Nephron (organoid): ENCODE data around the gene PPP1R14C.

Experiments
- H3K27ac Mint-ChIP-seq, 3 experiments: 2 replicates each; pipeline ENCODE4 v1.8.0; 2020; ENCODE audit warnings: mixed read lengths in 3 of 3, mild to moderate bottlenecking in 2 of 3, moderate library complexity in 1 of 3
- H3K27me3 Mint-ChIP-seq: 2 replicates; pipeline ENCODE4 v1.8.0; 2021; ENCODE audit warnings: low read depth, mild to moderate bottlenecking, moderate library complexity, mixed read lengths
- H3K36me3 Mint-ChIP-seq: 2 replicates; pipeline ENCODE4 v1.8.0; 2020; ENCODE audit warnings: low read depth, mixed read lengths
- H3K4me1 Mint-ChIP-seq: 2 replicates; pipeline ENCODE4 v1.8.0; 2020; ENCODE audit warnings: mixed read lengths
- H3K4me3 Mint-ChIP-seq, 3 experiments: 2 replicates each; pipeline ENCODE4 v1.8.0; 2020; ENCODE audit warnings: mild to moderate bottlenecking in 3 of 3, mixed read lengths in 3 of 3, moderate library complexity in 2 of 3
- H3K9me3 Mint-ChIP-seq: 2 replicates; pipeline ENCODE4 v1.8.0; 2020; ENCODE audit warnings: mixed read lengths
- TF ChIP-seq, protein P1 (sequence below), 3 experiments: fragments of 200-600 bp; sonication (generic); IDR thresholded peaks; one replicate each; pipeline ENCODE4 v1.5.0; 2021; ENCODE audit warnings: antibody characterized with exemption in 3 of 3; ENCODE audit not compliant: unreplicated experiment in 3 of 3

PPP1R14C gene

DNA sequence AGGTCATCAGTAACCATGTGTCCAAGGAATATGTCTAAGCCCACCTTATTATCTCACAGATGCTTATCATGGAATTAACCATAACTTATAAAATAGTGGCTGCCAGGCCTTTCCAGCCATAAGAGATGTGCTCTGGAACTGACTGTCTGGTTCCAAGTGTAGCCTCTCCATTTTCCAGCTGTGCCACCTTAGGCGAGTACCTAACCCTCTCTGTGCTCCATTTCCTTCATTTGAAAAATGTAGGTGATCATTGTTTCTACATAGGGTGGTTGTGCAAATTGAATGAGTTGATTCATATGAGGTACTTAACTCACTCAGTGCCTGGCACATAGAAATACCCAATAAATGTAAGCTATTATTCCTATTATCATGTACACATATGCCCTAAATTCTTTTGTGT is 123.5 kb downstream of the PPP1R14C start:
- Mint-ChIP-seq H3K36me3 (peaks cover 6% of the 10 kb centered on the region), H3K27me3 (peaks cover 46% of the 10 kb centered on the region), H3K9me3 (peaks cover 3% of the 10 kb centered on the region), H3K27ac (no peak overlapping the region), H3K4me1 (peaks cover 17% of the 10 kb centered on the region), H3K4me3 (no peak overlapping the region)
- TF ChIP-seq, protein P1, sequence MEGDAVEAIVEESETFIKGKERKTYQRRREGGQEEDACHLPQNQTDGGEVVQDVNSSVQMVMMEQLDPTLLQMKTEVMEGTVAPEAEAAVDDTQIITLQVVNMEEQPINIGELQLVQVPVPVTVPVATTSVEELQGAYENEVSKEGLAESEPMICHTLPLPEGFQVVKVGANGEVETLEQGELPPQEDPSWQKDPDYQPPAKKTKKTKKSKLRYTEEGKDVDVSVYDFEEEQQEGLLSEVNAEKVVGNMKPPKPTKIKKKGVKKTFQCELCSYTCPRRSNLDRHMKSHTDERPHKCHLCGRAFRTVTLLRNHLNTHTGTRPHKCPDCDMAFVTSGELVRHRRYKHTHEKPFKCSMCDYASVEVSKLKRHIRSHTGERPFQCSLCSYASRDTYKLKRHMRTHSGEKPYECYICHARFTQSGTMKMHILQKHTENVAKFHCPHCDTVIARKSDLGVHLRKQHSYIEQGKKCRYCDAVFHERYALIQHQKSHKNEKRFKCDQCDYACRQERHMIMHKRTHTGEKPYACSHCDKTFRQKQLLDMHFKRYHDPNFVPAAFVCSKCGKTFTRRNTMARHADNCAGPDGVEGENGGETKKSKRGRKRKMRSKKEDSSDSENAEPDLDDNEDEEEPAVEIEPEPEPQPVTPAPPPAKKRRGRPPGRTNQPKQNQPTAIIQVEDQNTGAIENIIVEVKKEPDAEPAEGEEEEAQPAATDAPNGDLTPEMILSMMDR (IDR thresholded peaks at IDR 0.05; ENCODE audit: unreplicated experiment in 3 of 3), result no peak

DNA sequence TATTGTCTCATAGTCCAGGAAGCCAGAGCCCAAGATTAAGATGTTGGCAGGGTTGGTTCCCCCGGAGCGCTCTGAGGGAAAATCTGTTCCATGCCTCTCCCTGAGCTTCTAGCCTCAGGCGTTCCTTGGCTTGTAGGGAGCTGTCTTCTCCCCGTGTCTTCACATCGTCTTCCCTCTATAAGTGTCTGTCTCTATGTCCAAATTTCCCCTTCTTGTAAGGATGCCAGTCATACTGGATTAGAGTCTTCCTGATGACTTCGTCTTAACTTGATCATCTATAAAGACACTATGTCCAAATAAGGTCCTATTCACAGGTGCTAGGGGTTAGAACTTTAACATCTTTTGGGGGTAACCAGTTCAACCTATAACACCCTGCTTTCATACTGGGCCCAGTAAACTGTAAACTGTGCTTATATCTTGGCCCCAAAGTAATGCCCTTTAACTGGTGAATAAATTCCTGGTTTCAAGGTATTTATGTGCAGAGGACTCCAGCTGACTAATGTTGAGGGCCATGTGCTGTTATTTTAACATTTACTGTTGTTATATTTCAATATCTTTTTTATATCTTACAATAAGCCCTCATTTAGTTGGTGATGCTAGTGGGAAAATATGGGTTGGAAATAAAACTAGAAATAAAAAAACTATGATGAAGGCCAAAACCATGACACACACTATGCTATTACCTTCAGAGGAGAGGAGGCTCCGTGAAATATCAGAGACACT is 124.3 kb downstream of the PPP1R14C start:
- no peak overlapping the region for H3K27ac Mint-ChIP-seq
- peaks cover 48% of the 10 kb centered on the region for H3K27me3 Mint-ChIP-seq
- H3K4me1 Mint-ChIP-seq, result peaks cover 20% of the 10 kb centered on the region
- H3K4me3 Mint-ChIP-seq, result no peak overlapping the region
- TF ChIP-seq, protein P1 (IDR thresholded peaks at IDR 0.05; ENCODE audit: unreplicated experiment in 3 of 3), result no peak
- peaks cover 6% of the 10 kb centered on the region for H3K36me3 Mint-ChIP-seq
- H3K9me3 Mint-ChIP-seq, result peaks cover 3% of the 10 kb centered on the region

DNA sequence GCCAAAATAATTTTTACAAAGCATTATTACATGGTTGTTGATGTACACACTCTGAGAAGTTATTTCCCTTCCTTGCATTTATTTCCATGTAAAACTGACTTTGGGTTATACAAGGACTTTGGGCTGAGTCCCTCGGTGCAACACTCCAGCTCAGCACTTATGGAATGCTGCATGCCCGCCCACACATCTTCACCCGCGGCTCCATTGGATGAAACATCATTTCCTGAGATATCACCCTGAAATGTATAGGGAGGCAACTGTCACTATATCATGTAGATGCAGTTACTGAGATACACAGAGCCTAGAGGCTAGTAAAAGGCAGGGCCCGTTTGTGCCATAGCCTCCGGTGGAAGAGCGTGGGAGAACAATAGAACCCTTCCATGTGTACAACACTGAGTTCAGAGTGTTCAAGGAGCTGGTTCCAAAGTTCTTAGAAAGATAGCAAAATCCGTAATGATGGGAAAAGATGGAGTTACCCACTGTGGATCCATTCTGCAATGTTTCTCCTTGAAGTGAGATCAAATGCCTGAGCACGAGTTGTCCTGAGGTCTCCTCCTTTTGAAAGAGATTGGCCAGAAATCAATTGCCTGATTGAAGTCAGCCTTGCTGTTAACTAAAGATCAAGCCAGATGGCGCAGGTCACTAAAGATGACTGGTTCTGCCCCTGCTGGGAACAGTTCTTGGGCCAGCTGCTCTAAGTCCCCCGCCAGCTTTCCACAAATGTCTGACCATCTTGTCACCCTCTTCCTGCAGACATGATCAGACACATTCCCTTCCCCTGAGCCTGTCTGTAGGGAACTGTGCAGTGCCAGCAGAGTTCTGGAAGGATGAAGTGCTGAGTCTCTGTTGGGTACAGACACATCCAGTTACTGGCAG is 125.1 kb downstream of the PPP1R14C start:
- H3K4me1 Mint-ChIP-seq, result peaks cover 28% of the 10 kb centered on the region
- TF ChIP-seq, protein P1 (IDR thresholded peaks at IDR 0.05; ENCODE audit: unreplicated experiment in 3 of 3), result no peak
- peak overlapping the region in 1 of 3 experiments; percentile 61 for H3K27ac Mint-ChIP-seq
- peaks cover 6% of the 10 kb centered on the region for H3K36me3 Mint-ChIP-seq
- peaks cover 47% of the 10 kb centered on the region for H3K27me3 Mint-ChIP-seq
- peaks cover 3% of the 10 kb centered on the region for H3K9me3 Mint-ChIP-seq
- no peak overlapping the region for H3K4me3 Mint-ChIP-seq

- peak overlapping the region in 1 of 3 experiments; percentile 36 for H3K27ac Mint-ChIP-seq
Measured at GRCh38 chr6:150269130-150269856, 126.4 kb downstream of the PPP1R14C start.

DNA sequence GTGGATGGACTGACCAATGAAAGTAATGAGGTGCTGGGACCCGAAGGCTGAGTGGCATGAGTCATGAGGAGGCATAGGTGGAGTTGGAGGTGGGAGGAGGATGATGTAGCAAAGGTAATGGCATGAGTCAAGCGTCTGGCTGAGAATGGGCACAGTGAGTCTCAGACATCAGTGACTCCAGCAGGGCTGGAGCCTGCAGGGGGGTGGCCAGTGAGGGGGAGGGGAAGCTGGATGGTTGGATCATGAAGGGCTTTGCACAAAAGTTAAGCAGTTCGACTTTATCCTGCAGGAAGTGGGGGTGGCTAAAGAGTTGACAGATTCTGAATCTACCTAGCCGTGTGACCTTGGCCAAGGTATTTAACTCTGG is 127.0 kb downstream of the PPP1R14C start:
- Mint-ChIP-seq H3K4me1 (peaks cover 44% of the 10 kb centered on the region), H3K4me3 (no peak overlapping the region), H3K27me3 (peaks cover 49% of the 10 kb centered on the region), H3K27ac (peak overlapping the region in 1 of 3 experiments; percentile 36), H3K36me3 (peaks cover 6% of the 10 kb centered on the region), H3K9me3 (peaks cover 3% of the 10 kb centered on the region)
- TF ChIP-seq, protein P1 (IDR thresholded peaks at IDR 0.05; ENCODE audit: unreplicated experiment in 3 of 3), result no peak

More at GRCh38 chr6:150269130-150269856, 126.4 kb downstream of the PPP1R14C start:
- TF ChIP-seq, protein P1 (IDR thresholded peaks at IDR 0.05; ENCODE audit: unreplicated experiment in 3 of 3), result no peak
- Mint-ChIP-seq H3K36me3 (peaks cover 6% of the 10 kb centered on the region), H3K4me3 (no peak overlapping the region), H3K27me3 (peaks cover 53% of the 10 kb centered on the region), H3K9me3 (peaks cover 3% of the 10 kb centered on the region), H3K4me1 (peaks cover 39% of the 10 kb centered on the region)
